HEK293 (cell line): ENCODE results near the gene SLC39A7.

ENCODE experiments used
- CTCF ChIA-PET: fragments of 350-600 bp; formaldehyde crosslinking; extraction: SDS; loops from one replicate; lab custom pipeline; 2021; ENCODE audit warnings: antibody characterized with exemption; lab: Yijun Ruan, JAX
- POLR2A ChIA-PET: fragments of 300-600 bp; formaldehyde crosslinking; extraction: SDS; loops from one replicate; lab custom pipeline; 2020; ENCODE audit warnings: antibody characterized with exemption, inconsistent platforms; lab: Yijun Ruan, JAX
- H3K27ac ChIP-seq: fragments of 200-500 bp; sonication (Bioruptor generic); 2 replicates; pipeline ENCODE4 v1.5.1; 2014; ENCODE audit warnings: low read depth, low read length, control low read depth, inconsistent platforms; ENCODE audit errors: extremely low read depth
- H3K36me3 ChIP-seq, 2 experiments: fragments of 200-500 bp in 1 of 2; sonication (Bioruptor generic) in 1 of 2; 1 replicate in 1 of 2; 2 replicates in 1 of 2; pipeline ENCODE4 v1.5.1; 2014 to 2017; ENCODE audit warnings: inconsistent platforms in 2 of 2, low read length in 2 of 2; ENCODE audit not compliant: control insufficient read depth in 2 of 2, insufficient read depth in 1 of 2
- H3K4me1 ChIP-seq: fragments of 200-500 bp; sonication (Bioruptor generic); 2 replicates; pipeline ENCODE4 v1.5.1; 2014; ENCODE audit warnings: mild to moderate bottlenecking, low read length, inconsistent platforms; ENCODE audit not compliant: control insufficient read depth, insufficient read depth
- H3K4me3 ChIP-seq: 2 replicates; pipeline ENCODE4 v1.5.1; 2011; ENCODE audit warnings: low read depth, mild to moderate bottlenecking, control low read depth, low read length, moderate library complexity
- H3K9me3 ChIP-seq: fragments of 200-500 bp; sonication (Bioruptor generic); 2 replicates; pipeline ENCODE4 v1.5.1; 2014; ENCODE audit warnings: low read depth, low read length, inconsistent platforms; ENCODE audit not compliant: control insufficient read depth, insufficient read depth
- BCL11B ChIP-seq: fragments of 450-650 bp; formaldehyde crosslinking; IDR thresholded peaks from 2 replicates; pipeline ENCODE4 v1.5.1; 2016; ENCODE audit warnings: low read depth, missing biosample characterization, missing genetic modification characterization
- EGR2 ChIP-seq: fragments of 450-650 bp; formaldehyde crosslinking; IDR thresholded peaks from 2 replicates; pipeline ENCODE4 v1.5.1; 2016; ENCODE audit warnings: low read depth, missing biosample characterization, missing genetic modification characterization
- GLIS2 ChIP-seq: fragments of 450-650 bp; formaldehyde crosslinking; IDR thresholded peaks from 2 replicates; pipeline ENCODE4 v1.5.1; 2016; ENCODE audit warnings: missing biosample characterization, missing genetic modification characterization
- KLF1 ChIP-seq: fragments of 450-650 bp; formaldehyde crosslinking; IDR thresholded peaks from 2 replicates; pipeline ENCODE4 v1.5.1; 2016; ENCODE audit warnings: missing biosample characterization, missing genetic modification characterization
- REST ChIP-seq: fragments of 450-650 bp; formaldehyde crosslinking; IDR thresholded peaks from 2 replicates; pipeline ENCODE4 v1.5.1; 2016; ENCODE audit warnings: missing biosample characterization, missing genetic modification characterization
- SP7 ChIP-seq: fragments of 450-650 bp; formaldehyde crosslinking; IDR thresholded peaks from 2 replicates; pipeline ENCODE4 v1.5.1; 2016; ENCODE audit warnings: missing biosample characterization, missing genetic modification characterization
- ZFHX2 ChIP-seq: fragments of 450-650 bp; formaldehyde crosslinking; conservative IDR thresholded peaks from 2 replicates; pipeline ENCODE4 v1.5.1; 2016; ENCODE audit warnings: missing biosample characterization, missing genetic modification characterization
- ZNF175 ChIP-seq: fragments of 450-650 bp; formaldehyde crosslinking; IDR thresholded peaks from 2 replicates; pipeline ENCODE4 v1.5.1; 2016; ENCODE audit warnings: missing biosample characterization, missing genetic modification characterization
- ZNF341 ChIP-seq: fragments of 450-650 bp; formaldehyde crosslinking; IDR thresholded peaks from 2 replicates; pipeline ENCODE4; 2016; ENCODE audit warnings: low read depth, missing biosample characterization, missing genetic modification characterization
- ZNF350 ChIP-seq: fragments of 450-650 bp; formaldehyde crosslinking; IDR thresholded peaks from 2 replicates; pipeline ENCODE4 v1.5.0; 2017; ENCODE audit warnings: missing biosample characterization, mild to moderate bottlenecking, missing genetic modification characterization
- ZNF488 ChIP-seq: fragments of 450-650 bp; formaldehyde crosslinking; IDR thresholded peaks from 2 replicates; pipeline ENCODE4 v1.5.1; 2016; ENCODE audit warnings: missing biosample characterization, missing genetic modification characterization
- ZNF692 ChIP-seq: fragments of 450-650 bp; formaldehyde crosslinking; IDR thresholded peaks from 2 replicates; pipeline ENCODE4 v1.5.1; 2016; ENCODE audit warnings: missing biosample characterization, missing genetic modification characterization
- ZNF768 ChIP-seq: fragments of 450-650 bp; formaldehyde crosslinking; IDR thresholded peaks from 2 replicates; pipeline ENCODE4 v1.5.1; 2018; ENCODE audit warnings: missing biosample characterization, mild to moderate bottlenecking, missing genetic modification characterization
- ZNF792 ChIP-seq: fragments of 450-650 bp; formaldehyde crosslinking; IDR thresholded peaks from 2 replicates; pipeline ENCODE4 v1.5.1; 2016; ENCODE audit warnings: missing biosample characterization, missing genetic modification characterization

Gene SLC39A7

GRCh38 chr6:33192671-33193602 lies 7.7 kb upstream of the SLC39A7 start:
- H3K9me3 ChIP-seq, result no peaks in the 10 kb centered on the region
- TF ChIP-seq ZNF792 (tag by site-specific recombination), result no peak
- TF ChIP-seq KLF1 (tag by site-specific recombination), result peak; percentile 90
- TF ChIP-seq SP7 (tag by site-specific recombination), result 0 out of 2 replicates have a peak, but pooled peaks have one; percentile 17
- 0 out of 2 replicates have a peak, but pooled peaks have one; percentile 13 for TF ChIP-seq ZFHX2 (tag by site-specific recombination)
- TF ChIP-seq ZNF175, result no peak
- H3K4me1 ChIP-seq, result peaks cover 7% of the 10 kb centered on the region
- H3K27ac ChIP-seq, result 0 out of 2 replicates have a peak overlapping the region, but pooled peaks have one; percentile 22
- CTCF ChIA-PET, result no interaction called here
- POLR2A ChIA-PET, result interaction anchor here (0.5 kb wide), 1 partner anchor 257 kb away, joined by 3 read pairs; no protein-coding TSS in a partner anchor
- peak overlapping the region; percentile 5 for H3K4me3 ChIP-seq
- peaks cover 16 to 38% of the 10 kb centered on the region in 2 experiments; a peak in 2 of 3 replicates for H3K36me3 ChIP-seq

GRCh38 chr6:33193619-33194018 lies 7.0 kb upstream of the SLC39A7 start:
- H3K36me3 ChIP-seq, result peaks cover 16 to 38% of the 10 kb centered on the region in 2 experiments; a peak in 2 of 3 replicates
- peaks cover 10% of the 10 kb centered on the region for H3K4me1 ChIP-seq
- H3K9me3 ChIP-seq, result no peaks in the 10 kb centered on the region
- no peak for TF ChIP-seq ZNF692 (tag by site-specific recombination)
- peak; percentile 43; the same call in 1 of the 2 replicates for TF ChIP-seq ZNF341 (tag by site-specific recombination)
- ChIA-PET CTCF (interaction anchor here (0.6 to 1.0 kb wide), 2 partner anchors 28 to 75 kb away, joined by 3 to 5 read pairs; no protein-coding TSS in a partner anchor), POLR2A (interaction anchor here (0.5 to 1.0 kb wide), 2 partner anchors 15 to 256 kb away, joined by 3 read pairs; partner anchors contain the start of gene RING1)
- no peak overlapping the region for H3K4me3 ChIP-seq
- no peak overlapping the region for H3K27ac ChIP-seq

- POLR2A ChIA-PET, result interaction anchor here (1.0 to 1.1 kb wide), 2 partner anchors 14 to 52 kb away, joined by 3 to 5 read pairs; partner anchors contain the start of gene RING1
- Histone ChIP-seq H3K27ac (no peak overlapping the region), H3K4me1 (peaks cover 12% of the 10 kb centered on the region), H3K36me3 (peaks cover 16 to 38% of the 10 kb centered on the region in 2 experiments; a peak in 2 of 3 replicates), H3K9me3 (no peaks in the 10 kb centered on the region), H3K4me3 (no peak overlapping the region)
- TF ChIP-seq ZNF768 (tag by site-specific recombination) (no peak), GLIS2 (tag by site-specific recombination) (peak; percentile 25; the same call in 1 of the 2 replicates)
- CTCF ChIA-PET, result interaction anchor here (0.5 to 2.2 kb wide), 6 partner anchors 14 to 1659 kb away, joined by 3 to 11 read pairs (median 4); partner anchors contain the start of gene RING1
These were observed 6.2 kb upstream of the SLC39A7 start for GRCh38 chr6:33194431-33194979.

GRCh38 chr6:33195304-33196165 lies 5.1 kb upstream of the SLC39A7 start:
- Histone ChIP-seq H3K4me1 (peaks cover 12% of the 10 kb centered on the region), H3K27ac (no peak overlapping the region), H3K36me3 (peaks cover 16 to 38% of the 10 kb centered on the region in 2 experiments; a peak in 2 of 3 replicates), H3K9me3 (no peaks in the 10 kb centered on the region), H3K4me3 (no peak overlapping the region)
- POLR2A ChIA-PET, result interaction anchor here (1.1 kb wide), 1 partner anchor 51 kb away, joined by 5 read pairs; no protein-coding TSS in a partner anchor
- TF ChIP-seq EGR2 (tag by site-specific recombination), result 0 out of 2 replicates have a peak, but pooled peaks have one; percentile 18
- TF ChIP-seq ZNF350 (tag by site-specific recombination), result no peak
- peak; percentile 76 for TF ChIP-seq REST
- TF ChIP-seq ZNF488 (tag by site-specific recombination), result no peak
- peak; percentile 80 for TF ChIP-seq BCL11B (tag by site-specific recombination)
- CTCF ChIA-PET, result interaction anchor here (0.6 to 2.6 kb wide), 8 partner anchors 13 to 356 kb away, joined by 3 to 15 read pairs (median 5); partner anchors contain the start of genes RING1 and TAP2
